Activated effector memory CD4-positive, alpha-beta T cell treated with Interleukin-2 at 50 U/mL for 16 hours (primary cell): ENCODE measurements around the gene STMP1.
"Not testable (repeated sequence)": the region's sequence is repeated elsewhere in the genome, so short reads cannot be mapped to it uniquely, and the experiment has no call there.

ENCODE experiments used
- DNase-seq: peaks from one replicate; pipeline ENCODE4 v3.0.0-alpha.2; 2020

STMP1 gene

GRCh38 chr7:135665042-135665441, 2.7 kb downstream of the STMP1 start:
- DNase-seq, result no peak

DNA sequence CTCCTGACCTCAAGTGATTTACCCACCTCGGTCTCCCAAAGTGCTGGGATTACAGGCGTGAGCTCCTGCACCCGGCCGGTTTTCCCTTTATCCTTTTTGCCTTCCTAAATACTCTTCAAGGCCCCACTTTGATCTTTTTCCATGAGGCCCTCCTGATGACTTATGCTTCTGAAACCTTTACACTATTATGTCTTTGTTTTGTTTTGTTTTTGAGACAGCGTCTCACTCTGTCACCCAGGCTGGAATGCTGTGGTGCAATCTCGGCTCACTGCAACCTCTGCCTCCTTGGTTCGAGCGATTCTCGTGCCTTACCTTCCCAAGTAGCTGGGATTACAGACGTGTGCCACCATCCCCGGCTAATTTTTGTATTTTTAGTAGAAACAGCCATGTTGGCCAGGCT, 3.8 kb downstream of the STMP1 start:
- no peak for DNase-seq

- DNase-seq, result no peak
These were observed 4.5 kb downstream of the STMP1 start for GRCh38 chr7:135666846-135667245.

DNA sequence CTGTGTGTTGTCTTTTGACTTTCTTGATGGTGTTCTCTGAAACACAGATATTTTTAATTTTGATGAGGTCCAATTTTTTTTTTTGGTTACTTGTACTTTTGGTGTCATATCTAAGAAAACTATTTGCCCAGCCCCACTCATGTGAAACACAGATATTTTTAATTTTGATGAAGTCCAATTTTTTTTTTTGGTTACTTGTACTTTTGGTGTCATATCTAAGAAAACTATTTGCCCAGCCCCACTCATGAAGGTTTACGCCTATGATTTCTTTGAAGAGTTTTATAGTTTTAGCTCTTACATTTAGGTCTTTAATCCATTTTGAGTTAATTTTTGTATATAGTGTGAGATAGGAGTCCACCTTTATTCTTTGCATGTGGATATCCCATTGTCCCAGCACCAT, 5.3 kb downstream of the STMP1 start:
- not testable (repeated sequence) for DNase-seq

DNA sequence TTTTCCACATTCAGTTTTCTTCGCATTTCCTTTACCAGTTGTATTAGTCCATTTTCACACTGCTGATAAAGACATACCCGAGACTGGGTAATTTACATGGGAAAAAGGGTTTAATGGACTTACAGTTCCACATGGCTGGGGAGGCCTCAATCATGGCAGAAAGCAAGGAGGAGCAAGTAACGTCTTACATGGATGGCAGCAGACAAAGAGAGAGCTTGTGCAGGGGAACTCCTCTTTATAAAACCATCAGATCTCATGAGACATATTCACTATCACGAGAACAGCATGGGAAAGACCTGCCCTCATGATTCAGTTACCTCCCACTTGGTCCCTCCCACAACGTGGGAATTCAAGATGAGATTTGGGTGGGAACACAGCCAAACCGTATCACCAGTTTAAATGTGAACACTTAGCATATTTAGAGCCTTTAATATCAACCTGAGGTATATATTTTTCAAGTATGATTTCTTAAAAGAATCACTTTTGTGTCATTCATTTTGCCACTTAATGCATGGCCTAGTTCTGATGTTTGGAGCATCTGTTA, 6.6 kb downstream of the STMP1 start:
- not testable (repeated sequence) for DNase-seq

- DNase-seq, result no peak
These were observed 7.5 kb downstream of the STMP1 start for GRCh38 chr7:135669774-135670173.

- no peak for DNase-seq
These were observed 7.9 kb downstream of the STMP1 start for GRCh38 chr7:135670179-135670578.

GRCh38 chr7:135672560-135673359, 10.4 kb downstream of the STMP1 start:
- DNase-seq, result no peak

GRCh38 chr7:135673360-135673706, 11.0 kb downstream of the STMP1 start:
- no peak for DNase-seq

DNA sequence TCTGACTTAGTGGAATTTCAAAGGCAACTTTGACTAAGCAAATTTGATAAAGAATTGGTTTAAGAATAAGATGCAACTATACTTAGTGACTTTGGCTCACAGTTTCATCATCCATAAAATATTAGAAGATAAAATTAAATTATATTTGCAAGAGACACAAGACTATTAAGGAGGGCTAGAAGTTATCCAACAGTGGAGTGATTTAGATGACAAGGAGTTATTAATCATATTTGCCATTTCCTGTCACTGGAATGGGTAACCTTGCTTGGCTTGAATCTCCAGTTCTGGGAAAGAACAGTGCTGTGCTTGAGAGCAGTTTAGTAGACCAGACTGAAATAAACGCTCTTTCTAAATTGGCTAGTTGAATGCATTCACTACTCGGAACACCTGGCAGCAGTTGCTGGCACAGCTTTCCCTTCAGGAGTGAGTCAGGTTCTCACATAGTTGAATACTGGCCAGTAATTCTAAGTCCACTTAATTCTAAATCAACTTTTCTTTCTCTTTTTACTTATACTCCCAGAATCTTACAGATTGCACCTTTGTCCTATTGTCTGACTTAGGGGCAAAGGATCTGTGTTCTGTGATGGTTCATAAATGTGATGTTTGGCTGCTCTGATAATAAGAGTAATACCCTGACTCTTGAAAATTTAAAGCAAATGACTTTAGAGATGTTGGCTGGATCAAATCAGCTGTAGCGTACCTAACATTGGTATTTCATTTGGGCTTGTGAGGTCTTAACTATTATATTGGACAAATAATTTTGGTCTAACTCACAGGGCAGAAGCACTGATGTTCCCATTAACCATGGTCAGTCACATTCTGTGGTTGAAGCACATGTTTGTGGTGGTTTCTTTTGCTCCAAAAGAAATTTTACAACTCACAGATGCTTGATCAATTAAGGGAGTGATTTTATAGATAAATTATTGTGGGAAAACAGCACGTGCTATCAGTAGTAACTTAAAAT, 16.6 kb downstream of the STMP1 start:
- no peak for DNase-seq

GRCh38 chr7:135681762-135682161, 19.4 kb downstream of the STMP1 start:
- no peak for DNase-seq

- DNase-seq, result no peak
These were observed 19.9 kb downstream of the STMP1 start for GRCh38 chr7:135682191-135682590.

- no peak for DNase-seq
These were observed 21.3 kb downstream of the STMP1 start for GRCh38 chr7:135683609-135684008.

- no peak for DNase-seq
These were observed 21.8 kb downstream of the STMP1 start for GRCh38 chr7:135684136-135684535.

DNA sequence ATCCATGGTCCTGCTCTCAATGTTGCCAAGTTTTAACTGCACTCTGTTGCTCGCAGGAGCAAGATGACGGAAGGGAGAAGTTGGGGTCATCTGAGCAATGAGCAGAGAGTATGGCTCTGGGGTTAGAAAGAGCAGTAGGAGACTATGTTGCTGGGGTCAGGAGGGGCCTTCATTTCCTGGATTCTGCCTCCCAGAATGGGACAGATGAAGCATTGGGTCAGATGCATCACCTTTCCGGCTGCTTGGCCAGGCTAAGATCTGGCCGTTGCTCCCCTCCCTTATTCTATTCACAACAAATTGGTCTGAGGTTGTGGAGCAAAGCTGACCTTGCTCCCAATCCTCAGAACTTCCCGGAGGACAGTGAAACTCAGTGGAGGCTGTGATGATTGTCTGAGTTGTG, 22.4 kb downstream of the STMP1 start:
- DNase-seq, result no peak

- no peak for DNase-seq
These were observed 23.2 kb downstream of the STMP1 start for GRCh38 chr7:135685306-135686084.

- DNase-seq, result no peak
These were observed 25.2 kb downstream of the STMP1 start for GRCh38 chr7:135687466-135687865.

DNA sequence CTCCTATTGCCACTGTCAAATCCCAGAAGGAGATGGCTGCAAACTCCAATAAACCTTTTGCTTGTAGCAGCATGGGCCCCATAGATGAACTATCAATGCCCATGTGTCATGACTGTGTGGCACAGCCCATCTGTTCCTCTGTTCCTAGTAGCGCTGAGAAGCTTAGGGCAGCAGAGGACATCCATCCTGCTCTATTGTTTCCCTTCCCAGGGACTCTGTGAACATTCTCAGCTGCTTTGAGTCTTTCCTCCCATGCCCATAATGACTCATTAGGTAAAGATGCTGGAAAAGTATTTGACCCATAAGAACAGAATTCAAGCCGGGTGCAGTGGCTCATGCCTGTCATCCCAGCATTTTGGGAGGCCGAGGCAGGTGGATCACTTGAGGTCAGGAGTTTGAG, 28.3 kb downstream of the STMP1 start:
- no peak for DNase-seq

- no peak for DNase-seq
These were observed 29.7 kb downstream of the STMP1 start for GRCh38 chr7:135692055-135692454.

DNA sequence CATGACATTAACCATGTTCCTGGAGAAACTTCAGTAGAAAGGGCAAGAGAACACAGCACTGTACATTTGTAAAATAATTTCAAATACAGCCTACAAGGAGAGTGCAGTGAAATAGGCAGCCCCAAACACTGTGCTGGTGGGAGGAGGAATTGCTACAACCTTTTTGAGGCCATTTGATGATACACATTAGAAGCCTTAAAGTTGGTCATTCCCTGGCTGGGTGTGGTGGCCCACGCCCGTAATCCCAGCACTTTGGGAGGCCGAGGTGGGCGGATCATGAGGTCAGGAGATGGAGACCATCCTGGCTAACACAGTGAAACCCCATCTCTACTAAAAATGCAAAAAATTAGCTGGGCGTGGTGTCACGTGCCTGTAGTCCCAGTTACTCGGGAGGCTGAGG, 30.3 kb downstream of the STMP1 start:
- DNase-seq, result not testable (repeated sequence)

DNA sequence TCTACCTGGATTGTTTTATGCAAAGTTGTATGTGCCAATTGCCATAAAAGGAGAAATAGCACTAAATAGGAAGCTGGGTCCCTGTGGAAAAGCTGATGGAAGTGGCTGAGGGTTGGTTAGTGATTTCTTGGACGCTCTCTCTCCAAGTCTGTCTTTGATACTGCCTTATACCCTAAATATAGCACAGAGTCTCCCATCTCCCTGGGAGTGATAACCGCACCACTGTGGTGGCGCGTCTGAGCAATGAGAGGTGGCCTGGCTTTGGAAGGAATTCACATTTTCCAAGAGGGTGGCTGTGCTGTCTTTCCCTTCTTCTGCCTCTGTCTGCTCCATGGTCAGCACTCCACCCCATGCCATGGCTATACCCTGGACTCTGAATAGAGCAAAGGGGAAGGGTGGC, 31.2 kb downstream of the STMP1 start:
- no peak for DNase-seq

DNA sequence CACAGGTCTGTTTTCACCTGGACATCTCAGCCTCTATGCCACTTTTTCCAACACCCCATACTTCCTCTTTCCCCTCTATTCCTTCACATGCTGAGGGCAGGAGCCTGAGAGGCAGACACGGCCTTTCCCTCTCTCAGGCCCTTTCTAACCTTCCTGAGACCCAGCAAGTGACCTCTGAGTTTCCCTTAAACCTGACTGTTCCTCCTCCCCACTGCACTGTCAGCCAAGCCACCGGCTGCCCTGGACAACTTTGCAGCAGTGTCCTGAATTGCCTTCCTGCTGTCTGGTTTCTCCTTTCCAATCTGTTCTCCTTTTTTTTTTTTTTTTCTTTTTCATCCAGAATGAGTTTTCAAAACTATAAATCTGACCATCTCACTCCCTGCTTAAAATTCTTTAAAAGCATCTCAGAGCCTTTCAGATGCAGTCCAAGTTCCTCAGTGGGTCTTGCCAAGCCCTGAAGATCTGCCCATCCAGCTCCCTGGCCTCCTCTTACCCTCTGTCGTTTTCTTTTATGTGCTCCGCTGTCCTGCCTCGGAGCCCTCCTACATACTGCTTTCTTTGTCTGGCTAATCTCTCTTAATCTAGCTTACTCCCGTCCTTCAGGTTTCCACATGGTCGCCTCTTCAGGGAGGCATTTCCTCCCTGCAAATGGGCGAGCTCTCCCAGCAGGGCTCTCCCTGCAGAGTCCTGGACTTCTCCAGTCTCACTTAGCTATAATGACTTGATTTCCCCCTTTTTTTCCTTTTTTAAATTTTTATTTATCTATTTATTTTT, 35.1 kb downstream of the STMP1 start:
- no peak for DNase-seq
